Suprapubic skin (tissue), 4 donors: Measurements from ENCODE around the gene ATF1.
"Not testable (repeated sequence)": the region's sequence is repeated elsewhere in the genome, so short reads cannot be mapped to it uniquely, and the experiment has no call there.

Source experiments
- CTCF ChIP-seq, 2 donors: fragments of 200-600 bp in 1 of 2; fragments of 450-650 bp in 1 of 2; sonication (generic) in 1 of 2; IDR thresholded peaks; one replicate each; pipeline ENCODE4 v1.5.1; 2016 to 2019; ENCODE audit warnings: antibody characterized with exemption in 2 of 2, mild to moderate bottlenecking in 1 of 2, moderate library complexity in 1 of 2
- POLR2A ChIP-seq, 2 donors: fragments of 450-650 bp; IDR thresholded peaks; one replicate each; pipeline ENCODE4 v1.6.1; 2017; ENCODE audit warnings: antibody characterized with exemption in 2 of 2, mild to moderate bottlenecking in 2 of 2, moderate library complexity in 2 of 2
- POLR2AphosphoS5 ChIP-seq, 3 donors: sonication (generic); formaldehyde crosslinking; IDR thresholded peaks; one replicate each; pipeline ENCODE4 v1.6.1; 2017; ENCODE audit warnings: antibody characterized with exemption in 3 of 3

- TF ChIP-seq POLR2A, CTCF, POLR2AphosphoS5 (IDR thresholded peaks at IDR 0.05): not testable (repeated sequence)
These were observed 69.9 kb downstream of the ATF1 start for GRCh38 chr12:50833801-50834200.
